ENCODE measurements around the gene TNPO2. TPM values are rescaled to one million over a fixed set of nuclear protein-coding genes. Genes with fewer than 3 reads are reported as not detected.
"Not testable (repeated sequence)": the region's sequence is repeated elsewhere in the genome, so short reads cannot be mapped to it uniquely, and the experiment has no call there.

Gene TNPO2
- total RNA-seq, 2 experiments from 2014 or later: 47.3 to 47.4 TPM

- Histone ChIP-seq H3K9me3 (ENCODE audit: control insufficient read depth in 1 of 2, insufficient read depth in 1 of 2, low read length in 2 of 2) (no peaks in the 10 kb centered on the region), H3K4me3 (ENCODE audit: low read length) (no peak overlapping the region), H3K27me3 (ENCODE audit: control insufficient read depth in 1 of 2, insufficient read depth in 2 of 2, low read length in 2 of 2) (no peaks in the 10 kb centered on the region), H3K36me3 (ENCODE audit: insufficient read depth, low read length) (peaks cover 57% of the 10 kb centered on the region), H3K4me1 (ENCODE audit: insufficient read depth, low read length) (peaks cover 9% of the 10 kb centered on the region), H3K27ac (ENCODE audit: low read depth in 1 of 2, low read length in 2 of 2) (no peak overlapping the region)
- no peak for DNase-seq
- TF ChIP-seq CTCF (IDR thresholded peaks at IDR 0.05): no peak
- H3K27me3 Mint-ChIP-seq: no peaks in the 10 kb centered on the region
- H3K27ac Mint-ChIP-seq: no peak overlapping the region
- peaks cover 47% of the 10 kb centered on the region for H3K36me3 Mint-ChIP-seq (ENCODE audit: low read depth)
- ChIA-PET CTCF (interaction anchor here (0.9 to 3.2 kb wide), 4 partner anchors 40 to 50 kb away, joined by 3 to 20 read pairs (median 6); no protein-coding TSS in a partner anchor), POLR2A (interaction anchor here (0.7 kb wide), 1 partner anchor 19 kb away, joined by 4 read pairs; the partner anchor contains the start of gene TRIR)
- no peaks in the 10 kb centered on the region for H3K9me3 Mint-ChIP-seq
- H3K4me3 Mint-ChIP-seq: no peak overlapping the region
- intact Hi-C loops (cut with DNase I, micrococcal nuclease): loop anchor here (2.0 kb wide), 3 partner anchors 43 to 131 kb away; no protein-coding TSS in a partner anchor
- ATAC-seq (ENCODE audit: poor library complexity): no peak
- peaks cover 18% of the 10 kb centered on the region for H3K4me1 Mint-ChIP-seq (ENCODE audit: low read depth)
Measured at GRCh38 chr19:12715929-12716328, 7.8 kb downstream of the TNPO2 start.

- H3K36me3 ChIP-seq (ENCODE audit: insufficient read depth, low read length): peaks cover 64% of the 10 kb centered on the region
- no peaks in the 10 kb centered on the region for H3K27me3 Mint-ChIP-seq
- no peak for TF ChIP-seq CTCF (IDR thresholded peaks at IDR 0.05)
- no peaks in the 10 kb centered on the region for H3K9me3 Mint-ChIP-seq
- intact Hi-C loops (cut with DNase I, micrococcal nuclease): no loop called here
- no peak overlapping the region for H3K27ac ChIP-seq (ENCODE audit: low read depth in 1 of 2, low read length in 2 of 2)
- H3K4me1 ChIP-seq (ENCODE audit: insufficient read depth, low read length): peaks cover 1% of the 10 kb centered on the region
- no peak overlapping the region for H3K27ac Mint-ChIP-seq
- H3K4me3 ChIP-seq (ENCODE audit: low read length): no peak overlapping the region
- DNase-seq (peak in 1 of 14 experiments; percentile 21), ATAC-seq (ENCODE audit: poor library complexity) (no peak)
- no peaks in the 10 kb centered on the region for H3K9me3 ChIP-seq (ENCODE audit: control insufficient read depth in 1 of 2, insufficient read depth in 1 of 2, low read length in 2 of 2)
- H3K4me1 Mint-ChIP-seq (ENCODE audit: low read depth): peaks cover 12% of the 10 kb centered on the region
- no peak overlapping the region for H3K4me3 Mint-ChIP-seq
- POLR2A ChIA-PET: no interaction called here
- no peaks in the 10 kb centered on the region for H3K27me3 ChIP-seq (ENCODE audit: control insufficient read depth in 1 of 2, insufficient read depth in 2 of 2, low read length in 2 of 2)
- CTCF ChIA-PET: interaction anchor here (1.7 to 3.2 kb wide), 2 partner anchors 43 to 46 kb away, joined by 7 to 20 read pairs; no protein-coding TSS in a partner anchor
- peaks cover 55% of the 10 kb centered on the region for H3K36me3 Mint-ChIP-seq (ENCODE audit: low read depth)
Measured at GRCh38 chr19:12715102-12715501, 8.6 kb downstream of the TNPO2 start.

- H3K4me1 Mint-ChIP-seq (ENCODE audit: low read depth); H3K4me3 ChIP-seq (ENCODE audit: low read length); H3K4me3 Mint-ChIP-seq; H3K27me3 Mint-ChIP-seq; H3K27ac ChIP-seq (ENCODE audit: low read depth in 1 of 2, low read length in 2 of 2); DNase-seq; H3K4me1 ChIP-seq (ENCODE audit: insufficient read depth, low read length); H3K9me3 ChIP-seq (ENCODE audit: control insufficient read depth in 1 of 2, insufficient read depth in 1 of 2, low read length in 2 of 2); H3K27ac Mint-ChIP-seq; ATAC-seq (ENCODE audit: poor library complexity); POLR2A ChIA-PET; H3K27me3 ChIP-seq (ENCODE audit: control insufficient read depth in 1 of 2, insufficient read depth in 2 of 2, low read length in 2 of 2); intact Hi-C loops (cut with DNase I, micrococcal nuclease); H3K9me3 Mint-ChIP-seq; CTCF ChIA-PET: not testable (repeated sequence)
- peaks cover 54% of the 10 kb centered on the region for H3K36me3 Mint-ChIP-seq (ENCODE audit: low read depth)
- peaks cover 61% of the 10 kb centered on the region for H3K36me3 ChIP-seq (ENCODE audit: insufficient read depth, low read length)
Measured at GRCh38 chr19:12713304-12713703, 10.4 kb downstream of the TNPO2 start.

GRCh38 chr19:12712077-12712476 is 11.7 kb downstream of the TNPO2 start:
- H3K9me3 ChIP-seq (ENCODE audit: control insufficient read depth in 1 of 2, insufficient read depth in 1 of 2, low read length in 2 of 2); H3K4me3 ChIP-seq (ENCODE audit: low read length); H3K27me3 Mint-ChIP-seq; H3K9me3 Mint-ChIP-seq; H3K4me1 Mint-ChIP-seq (ENCODE audit: low read depth); H3K27ac Mint-ChIP-seq; POLR2A ChIA-PET; ATAC-seq (ENCODE audit: poor library complexity); intact Hi-C loops (cut with DNase I, micrococcal nuclease); H3K4me3 Mint-ChIP-seq; H3K27ac ChIP-seq (ENCODE audit: low read depth in 1 of 2, low read length in 2 of 2); H3K27me3 ChIP-seq (ENCODE audit: control insufficient read depth in 1 of 2, insufficient read depth in 2 of 2, low read length in 2 of 2); H3K4me1 ChIP-seq (ENCODE audit: insufficient read depth, low read length): not testable (repeated sequence)
- DNase-seq: peak in 2 of 14 experiments; percentile 40 to 48
- CTCF ChIA-PET: interaction anchor here (0.8 kb wide), 1 partner anchor 21 kb away, joined by 4 read pairs; no protein-coding TSS in a partner anchor
- H3K36me3 Mint-ChIP-seq (ENCODE audit: low read depth): peaks cover 56% of the 10 kb centered on the region
- TF ChIP-seq CTCF (IDR thresholded peaks at IDR 0.05): peak; percentile 13
- H3K36me3 ChIP-seq (ENCODE audit: insufficient read depth, low read length): peaks cover 58% of the 10 kb centered on the region

All from CD4-positive, alpha-beta T cell (primary cell).